Activated CD4-positive, alpha-beta T cell treated with anti-CD3 and anti-CD28 coated beads, Interleukin-2, amount 10 ng/mL, durations not matched to agents 7 days and 5 days (primary cell): ENCODE measurements around the gene CLIC6. TPM values are rescaled to one million over a fixed set of nuclear protein-coding genes. Genes with fewer than 3 reads are reported as not detected.
A peak's percentile ranks its signal among the peaks of the same experiment; 100 is the strongest.

Experiments used
- CTCF ChIA-PET: fragments of 350-600 bp; sonication (Branson Sonifier 250); formaldehyde crosslinking; loops from one replicate; lab custom pipeline; 2021; ENCODE audit warnings: antibody characterized with exemption; lab: Charles Lee
- POLR2A ChIA-PET: fragments of 350-600 bp; sonication (Branson Sonifier 250); formaldehyde crosslinking; loops from one replicate; lab custom pipeline; 2021; ENCODE audit warnings: antibody characterized with exemption; lab: Charles Lee
- DNase-seq: peaks from one replicate; pipeline ENCODE4 v3.0.0-alpha.2; 2020
- H3K27ac Mint-ChIP-seq: one replicate; pipeline ENCODE4 v1.8.0; 2021; ENCODE audit warnings: mild to moderate bottlenecking, moderate library complexity, mixed read lengths
- H3K27me3 Mint-ChIP-seq: one replicate; pipeline ENCODE4 v1.8.0; 2021; ENCODE audit warnings: mixed read lengths
- H3K36me3 Mint-ChIP-seq: one replicate; pipeline ENCODE4 v1.8.0; 2021; ENCODE audit warnings: low read depth, mixed read lengths
- H3K4me1 Mint-ChIP-seq: one replicate; pipeline ENCODE4 v1.8.0; 2021; ENCODE audit warnings: mixed read lengths
- H3K4me3 Mint-ChIP-seq: one replicate; pipeline ENCODE4 v1.8.0; 2021; ENCODE audit warnings: mild to moderate bottlenecking, moderate library complexity, mixed read lengths
- H3K9me3 Mint-ChIP-seq: one replicate; pipeline ENCODE4 v1.8.0; 2021; ENCODE audit warnings: mixed read lengths
- total RNA-seq, 2 experiments: library from RNA; stranded (reverse); gene quantifications; one replicate each; pipeline ENCODE4 v1.2.3, GENCODE V29; 2021

CLIC6 gene
- total RNA-seq, 2 experiments from 2014 or later = not detected

DNA sequence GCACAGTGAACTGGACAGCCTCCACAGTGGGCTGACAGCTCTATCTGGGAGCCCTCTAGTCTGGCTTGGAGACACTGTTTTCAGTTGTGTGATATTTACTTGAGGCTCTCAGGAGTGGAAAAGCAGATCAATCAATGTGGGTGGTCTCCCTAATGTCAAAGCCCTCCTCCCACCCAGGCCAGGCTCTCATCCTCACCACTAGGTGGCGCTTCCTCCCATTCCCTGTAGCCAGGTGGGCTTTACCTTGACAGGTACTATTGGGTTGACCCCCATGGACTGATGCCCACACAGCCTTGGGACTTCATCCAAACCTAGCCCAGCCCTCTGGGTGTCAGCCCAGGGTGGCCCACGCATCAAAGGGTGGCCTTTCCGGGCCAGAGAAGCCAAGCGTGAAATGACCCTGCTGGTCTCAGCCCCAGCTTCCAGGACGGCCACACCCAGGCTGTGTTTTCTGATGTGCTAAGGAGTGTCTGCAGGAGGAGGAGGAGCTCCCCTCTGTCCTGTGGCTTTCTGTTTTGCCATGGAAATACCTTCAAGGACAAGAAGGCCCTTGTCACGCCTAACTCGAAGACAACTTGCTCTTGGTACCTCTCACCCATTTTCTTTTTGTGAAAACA, 54.0 kb downstream of the CLIC6 start:
- ChIA-PET POLR2A (no interaction called here), CTCF (interaction anchor here (1.4 to 1.6 kb wide), 3 partner anchors 11 to 16 kb away, joined by 3 to 7 read pairs (median 4); no protein-coding TSS in a partner anchor)
- Mint-ChIP-seq H3K27me3 (peaks cover 8% of the 10 kb centered on the region), H3K4me1 (peaks cover 11% of the 10 kb centered on the region), H3K9me3 (no peaks in the 10 kb centered on the region), H3K36me3 (no peaks in the 10 kb centered on the region), H3K4me3 (no peak overlapping the region), H3K27ac (no peak overlapping the region)
- DNase-seq = peak; percentile 25

DNA sequence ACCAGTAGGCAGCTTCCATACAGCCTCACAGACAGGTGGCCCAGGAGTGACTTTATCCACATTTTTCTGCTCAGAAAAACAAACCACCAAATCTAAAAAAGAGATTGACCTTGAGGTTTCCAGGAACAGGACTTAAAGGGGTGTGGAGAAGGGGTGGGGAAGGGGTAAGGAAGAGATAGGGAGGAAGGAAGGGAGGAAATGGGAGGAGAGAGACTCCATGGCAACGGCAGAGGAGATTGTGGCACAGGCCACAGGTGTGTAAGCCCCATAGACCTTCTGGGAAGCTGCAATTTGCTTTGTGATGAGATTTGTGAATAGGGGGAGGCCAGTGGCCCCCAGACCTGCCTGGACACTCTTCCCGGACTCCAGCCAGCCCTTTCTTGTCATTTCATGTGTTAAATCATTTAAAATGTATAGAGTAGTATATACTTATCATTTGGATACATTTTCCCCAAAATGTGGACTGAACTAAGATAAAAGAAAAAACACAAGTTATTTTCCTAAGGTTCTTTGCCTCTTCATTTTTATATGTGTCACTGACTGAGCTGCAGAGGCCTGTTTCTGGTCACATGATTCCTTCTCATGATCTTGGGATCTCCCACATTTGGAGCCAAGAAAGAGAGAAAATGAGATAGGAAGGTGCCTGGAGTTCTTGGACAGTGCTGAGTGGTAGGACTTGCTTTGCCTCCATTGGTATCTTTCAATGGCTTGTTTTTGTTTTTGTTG, 55.5 kb downstream of the CLIC6 start:
- Mint-ChIP-seq H3K27ac (no peak overlapping the region), H3K36me3 (no peaks in the 10 kb centered on the region), H3K4me1 (peaks cover 10% of the 10 kb centered on the region), H3K4me3 (no peak overlapping the region), H3K9me3 (no peaks in the 10 kb centered on the region), H3K27me3 (peaks cover 8% of the 10 kb centered on the region)
- ChIA-PET POLR2A (no interaction called here), CTCF (interaction anchor here (1.4 to 1.5 kb wide), 2 partner anchors 15 to 17 kb away, joined by 3 read pairs; no protein-coding TSS in a partner anchor)
- DNase-seq = no peak

DNA sequence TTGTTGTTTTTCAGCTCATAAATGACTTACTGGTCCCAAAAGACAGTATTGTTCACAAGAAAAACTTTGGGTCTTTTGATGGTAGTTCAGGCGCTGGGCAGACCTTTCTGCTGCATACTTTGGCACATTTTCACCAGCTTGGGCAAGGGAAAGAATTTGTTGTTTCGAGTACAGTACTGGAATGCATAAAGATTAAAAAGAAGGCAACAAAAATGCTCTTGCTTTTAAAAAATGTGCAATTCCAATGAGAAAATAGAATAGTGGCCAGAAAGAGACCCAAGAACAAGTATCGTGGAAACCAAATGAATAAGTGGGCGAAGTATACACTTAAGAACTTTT, 56.0 kb downstream of the CLIC6 start:
- Mint-ChIP-seq H3K4me1 (peaks cover 10% of the 10 kb centered on the region), H3K27ac (no peak overlapping the region), H3K36me3 (no peaks in the 10 kb centered on the region), H3K4me3 (no peak overlapping the region), H3K27me3 (peaks cover 8% of the 10 kb centered on the region), H3K9me3 (no peaks in the 10 kb centered on the region)
- ChIA-PET CTCF (interaction anchor here (1.5 kb wide), 1 partner anchor 16 kb away, joined by 3 read pairs; no protein-coding TSS in a partner anchor), POLR2A (no interaction called here)
- no peak for DNase-seq

DNA sequence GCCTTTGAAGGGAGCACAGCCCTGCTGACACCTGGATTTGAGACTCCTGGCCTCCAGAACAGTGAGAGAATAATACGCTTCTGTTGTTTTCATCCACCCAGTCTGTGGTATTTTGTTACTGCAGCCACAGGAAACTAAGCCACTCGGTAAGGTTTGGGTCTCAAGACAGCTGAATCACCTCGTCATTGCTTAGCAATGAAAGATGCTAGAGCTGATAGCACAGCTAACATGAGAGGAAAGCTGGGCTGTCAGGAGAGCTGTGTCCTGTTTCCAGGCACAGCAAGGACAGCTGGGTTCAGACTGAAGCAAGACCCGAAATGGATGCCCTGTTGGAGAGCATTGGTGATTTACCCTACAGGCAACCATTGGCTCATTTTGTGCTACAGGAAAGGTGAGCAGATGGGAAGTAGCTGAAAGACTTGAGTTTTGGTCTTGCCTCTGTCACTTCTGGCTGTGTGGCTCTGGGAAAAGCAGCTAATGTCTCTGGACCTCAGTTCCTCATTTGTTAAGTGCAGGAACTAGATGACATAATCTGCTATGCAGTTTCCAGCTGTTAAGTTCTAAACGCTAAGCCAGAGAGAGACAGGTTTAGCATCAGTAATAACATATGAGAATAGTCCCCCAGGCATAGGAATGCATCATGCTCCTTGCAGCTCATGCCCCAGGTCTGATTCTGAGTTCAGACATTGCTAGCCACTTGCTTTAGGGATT, 58.0 kb downstream of the CLIC6 start:
- CTCF ChIA-PET = interaction anchor here (0.6 to 1.2 kb wide), 7 partner anchors 9 to 1407 kb away, joined by 3 to 6 read pairs (median 3); no protein-coding TSS in a partner anchor
- DNase-seq = peak; percentile 8

DNA sequence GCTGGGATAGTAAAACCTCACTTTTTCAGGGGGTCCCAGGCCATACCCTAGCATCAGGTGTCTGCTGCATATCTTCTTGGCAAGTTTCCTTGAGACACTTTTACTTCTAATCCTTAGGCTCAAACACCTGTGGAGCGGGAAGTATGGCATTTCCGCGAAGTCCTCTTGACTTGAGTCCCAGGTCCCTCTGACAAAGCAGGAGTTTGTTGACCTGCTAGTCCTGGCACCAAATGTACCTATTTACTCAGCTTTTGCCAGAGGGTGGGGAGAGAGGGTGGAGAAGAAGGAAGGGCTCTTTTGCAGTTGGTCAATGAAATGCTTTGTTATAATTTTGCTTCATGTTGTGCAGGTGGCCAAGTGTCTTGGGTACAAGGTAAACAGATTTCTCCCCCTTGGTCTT, 59.7 kb downstream of the CLIC6 start:
- ChIA-PET POLR2A (no interaction called here), CTCF (no interaction called here)
- Mint-ChIP-seq H3K36me3 (no peaks in the 10 kb centered on the region), H3K27me3 (peaks cover 8% of the 10 kb centered on the region), H3K4me1 (peaks cover 10% of the 10 kb centered on the region), H3K4me3 (no peak overlapping the region), H3K9me3 (peaks cover 6% of the 10 kb centered on the region), H3K27ac (no peak overlapping the region)
- DNase-seq = no peak

More for the DNA sequence above, 58.0 kb downstream of the CLIC6 start:
- Mint-ChIP-seq H3K36me3 (no peaks in the 10 kb centered on the region), H3K27me3 (peaks cover 8% of the 10 kb centered on the region), H3K4me1 (peaks cover 10% of the 10 kb centered on the region), H3K27ac (no peak overlapping the region), H3K4me3 (no peak overlapping the region), H3K9me3 (peaks cover 2% of the 10 kb centered on the region)
- POLR2A ChIA-PET = no interaction called here

DNA sequence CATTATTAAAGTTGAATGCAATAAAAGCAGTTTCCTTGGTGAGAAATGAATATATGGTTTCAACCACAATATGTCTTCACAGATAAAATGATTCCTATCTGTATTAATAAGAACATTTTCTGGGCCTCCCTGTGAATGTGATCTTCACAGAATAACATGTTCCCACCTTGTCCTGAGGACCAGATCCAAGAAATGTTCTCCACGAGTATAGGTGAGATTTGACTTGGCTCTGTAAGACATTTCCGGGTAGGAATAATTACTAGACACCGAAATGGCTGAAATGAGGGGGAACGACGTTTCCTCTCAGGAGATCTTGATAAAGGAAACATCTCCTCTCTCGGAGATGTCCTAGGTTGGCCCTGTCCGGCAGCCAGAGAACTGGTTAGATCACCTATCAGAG, 61.4 kb downstream of the CLIC6 start:
- ChIA-PET POLR2A (no interaction called here), CTCF (no interaction called here)
- Mint-ChIP-seq H3K9me3 (peaks cover 6% of the 10 kb centered on the region), H3K36me3 (no peaks in the 10 kb centered on the region), H3K4me3 (no peak overlapping the region), H3K4me1 (peaks cover 10% of the 10 kb centered on the region), H3K27me3 (peaks cover 7% of the 10 kb centered on the region), H3K27ac (no peak overlapping the region)
- no peak for DNase-seq

DNA sequence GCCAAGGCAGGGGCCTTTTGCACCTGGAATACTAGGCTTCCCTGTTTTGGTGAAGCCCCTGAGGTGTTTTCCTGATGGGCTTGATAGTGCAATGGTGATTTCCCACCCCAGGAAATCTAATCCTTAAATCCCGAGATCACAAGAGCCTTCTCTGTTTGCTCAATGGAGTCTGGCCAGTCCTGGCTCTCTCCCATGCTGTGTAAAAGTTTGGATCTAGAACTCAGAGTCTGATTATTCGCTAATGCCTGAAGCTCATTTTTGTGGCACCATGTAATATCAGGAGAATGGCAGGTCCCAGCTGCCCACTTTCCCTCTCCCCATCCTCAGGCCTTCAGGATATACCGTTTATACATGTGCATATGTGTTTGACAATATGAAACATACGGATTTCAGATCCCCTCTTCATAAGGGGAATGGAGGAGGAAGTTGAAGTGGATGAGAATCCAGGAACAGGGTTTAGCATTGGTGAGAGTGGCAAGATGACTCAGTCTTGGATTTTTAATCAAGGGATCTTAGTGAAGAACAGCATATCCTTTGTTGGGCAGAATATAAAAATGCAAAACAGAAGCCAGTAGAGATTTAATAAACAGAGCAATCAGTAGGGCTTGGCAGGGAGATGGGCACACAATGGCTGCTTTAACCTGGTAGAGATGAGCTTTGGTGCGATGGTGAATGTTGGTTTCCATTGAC, 62.1 kb downstream of the CLIC6 start:
- H3K27me3 Mint-ChIP-seq = peaks cover 7% of the 10 kb centered on the region
- CTCF ChIA-PET = no interaction called here
- no peak overlapping the region for H3K4me3 Mint-ChIP-seq
- peaks cover 6% of the 10 kb centered on the region for H3K9me3 Mint-ChIP-seq
- POLR2A ChIA-PET = no interaction called here
- H3K27ac Mint-ChIP-seq = no peak overlapping the region
- DNase-seq = no peak
- H3K4me1 Mint-ChIP-seq = peaks cover 9% of the 10 kb centered on the region
- no peaks in the 10 kb centered on the region for H3K36me3 Mint-ChIP-seq

DNA sequence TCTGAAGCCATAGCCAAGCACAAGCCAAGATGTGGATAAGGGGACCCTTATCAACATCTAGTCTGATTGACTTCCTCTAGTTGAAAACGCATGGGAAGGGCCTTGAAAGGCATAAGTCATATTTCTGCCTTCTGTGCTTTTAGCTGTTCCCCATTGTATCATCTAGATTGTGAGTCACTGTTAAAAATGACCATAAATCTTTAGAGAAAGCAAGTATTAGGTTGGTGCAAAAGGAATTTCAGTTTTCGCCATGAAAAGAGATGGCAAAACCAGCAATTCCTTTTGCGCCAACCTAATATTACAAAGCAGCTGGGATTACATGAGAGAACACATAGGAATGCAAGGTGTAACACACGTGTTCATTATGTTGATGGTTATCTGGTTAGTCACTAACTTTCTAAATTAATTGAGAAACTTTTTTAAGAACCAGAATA, 63.6 kb downstream of the CLIC6 start:
- no peaks in the 10 kb centered on the region for H3K4me1 Mint-ChIP-seq
- H3K36me3 Mint-ChIP-seq = no peaks in the 10 kb centered on the region
- CTCF ChIA-PET = interaction anchor here (1.8 kb wide), 1 partner anchor 13 kb away, joined by 5 read pairs; no protein-coding TSS in a partner anchor
- peaks cover 9% of the 10 kb centered on the region for H3K27me3 Mint-ChIP-seq
- no peak for DNase-seq
- no peak overlapping the region for H3K27ac Mint-ChIP-seq
- no peak overlapping the region for H3K4me3 Mint-ChIP-seq
- peaks cover 6% of the 10 kb centered on the region for H3K9me3 Mint-ChIP-seq
- POLR2A ChIA-PET = no interaction called here

DNA sequence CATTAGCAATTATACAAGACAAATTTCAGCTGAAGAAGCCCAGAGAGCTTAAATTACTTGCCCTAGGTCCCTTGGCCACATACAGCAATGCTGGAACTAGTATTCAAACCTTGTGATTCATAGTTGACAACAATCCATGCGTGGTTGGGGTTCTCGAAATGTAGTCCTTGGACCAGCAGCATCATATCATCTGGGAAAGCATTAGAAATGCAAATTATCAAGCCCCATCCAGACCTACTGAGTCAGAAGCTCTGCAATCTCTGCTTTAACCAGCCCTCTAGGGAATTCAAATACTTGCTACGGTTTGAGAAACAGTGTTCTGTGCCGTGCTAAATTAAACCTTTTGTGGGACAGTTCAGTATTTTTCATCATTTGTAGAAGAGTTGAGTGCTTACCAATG, 65.1 kb downstream of the CLIC6 start:
- CTCF ChIA-PET = no interaction called here
- H3K27ac Mint-ChIP-seq = no peak overlapping the region
- H3K4me3 Mint-ChIP-seq = no peak overlapping the region
- peaks cover 13% of the 10 kb centered on the region for H3K27me3 Mint-ChIP-seq
- POLR2A ChIA-PET = no interaction called here
- H3K36me3 Mint-ChIP-seq = no peaks in the 10 kb centered on the region
- no peak for DNase-seq
- no peaks in the 10 kb centered on the region for H3K4me1 Mint-ChIP-seq
- peaks cover 6% of the 10 kb centered on the region for H3K9me3 Mint-ChIP-seq

DNA sequence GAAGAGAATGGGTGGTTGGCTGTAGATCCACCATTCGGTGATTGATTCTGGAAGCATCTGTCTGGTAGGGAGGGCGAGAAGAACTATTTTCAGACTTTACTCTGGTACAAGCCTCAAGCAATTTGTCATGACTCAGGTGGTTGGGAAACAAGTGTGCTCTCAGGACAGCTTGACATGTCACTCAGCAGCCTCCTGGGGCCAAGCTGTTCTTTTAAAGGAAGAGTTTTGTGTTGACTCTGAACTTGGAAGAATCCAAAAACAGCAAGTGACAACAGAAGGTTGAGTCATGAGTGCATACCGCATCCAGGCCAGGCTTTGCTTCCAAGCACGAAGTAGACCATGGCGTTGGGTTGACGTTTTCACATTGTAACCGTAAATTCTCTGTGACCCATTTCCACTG, 65.9 kb downstream of the CLIC6 start:
- Mint-ChIP-seq H3K4me1 (no peaks in the 10 kb centered on the region), H3K9me3 (peaks cover 6% of the 10 kb centered on the region), H3K27ac (no peak overlapping the region), H3K4me3 (no peak overlapping the region), H3K27me3 (peaks cover 13% of the 10 kb centered on the region), H3K36me3 (no peaks in the 10 kb centered on the region)
- ChIA-PET CTCF (interaction anchor here (0.7 kb wide), 1 partner anchor 11 kb away, joined by 3 read pairs; no protein-coding TSS in a partner anchor), POLR2A (no interaction called here)
- DNase-seq = no peak

DNA sequence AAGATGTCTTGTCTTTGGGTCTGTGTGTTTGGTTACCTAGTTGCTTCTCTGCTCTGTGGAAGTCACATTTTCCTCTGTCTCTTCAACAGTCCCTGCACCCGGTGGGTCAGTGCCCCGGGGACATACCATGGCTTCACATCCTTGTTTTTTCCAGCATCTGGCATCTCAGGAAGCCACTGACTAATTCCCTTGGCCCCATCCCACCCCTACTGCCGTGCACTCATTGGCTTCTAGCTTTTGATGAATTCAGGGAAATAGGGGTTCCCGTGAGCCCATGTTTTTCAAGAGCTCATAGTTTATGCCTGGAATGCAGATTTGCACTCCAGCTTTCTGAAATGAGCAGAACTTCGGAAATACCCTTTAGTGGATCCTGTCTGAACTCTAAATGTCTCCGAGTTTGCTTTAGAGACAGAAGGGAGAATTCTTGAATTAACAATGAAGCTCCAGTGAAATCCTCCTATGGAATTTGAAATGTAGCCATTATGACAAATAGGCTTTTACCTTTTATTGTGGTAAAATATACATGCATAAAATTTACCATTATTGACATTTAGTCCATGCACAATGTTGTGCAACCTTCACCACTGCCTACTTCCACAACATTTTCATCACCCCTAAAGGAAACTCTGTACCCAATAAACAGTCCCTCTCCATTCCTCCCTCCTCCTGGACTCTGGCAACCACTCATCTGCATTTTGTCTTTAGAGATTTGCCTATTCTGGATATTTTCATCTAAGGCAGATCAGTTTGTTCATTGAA, 67.5 kb downstream of the CLIC6 start:
- POLR2A ChIA-PET = no interaction called here

DNA sequence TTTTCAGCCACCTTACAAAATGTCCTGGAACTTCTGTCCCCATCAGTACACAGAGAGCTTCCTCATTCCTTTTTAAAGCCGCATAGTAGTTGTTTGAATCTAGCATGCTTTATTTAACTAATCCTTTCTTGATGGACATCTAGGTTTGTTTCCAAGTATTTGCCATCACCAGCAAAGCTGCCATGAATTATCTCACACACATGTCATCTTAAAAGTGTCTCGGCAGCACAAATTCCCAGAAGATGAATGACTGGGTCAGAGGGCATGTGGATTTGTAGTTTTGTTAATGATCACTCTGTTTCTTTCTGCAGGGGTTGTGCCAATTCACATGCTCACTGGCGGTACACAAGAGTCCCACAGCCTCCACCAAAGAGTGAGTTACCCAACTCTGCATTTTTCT, 68.3 kb downstream of the CLIC6 start:
- Mint-ChIP-seq H3K4me3 (no peak overlapping the region), H3K27ac (no peak overlapping the region), H3K27me3 (peaks cover 16% of the 10 kb centered on the region), H3K36me3 (no peaks in the 10 kb centered on the region), H3K4me1 (no peaks in the 10 kb centered on the region), H3K9me3 (peaks cover under 1% of the 10 kb centered on the region)
- CTCF ChIA-PET = interaction anchor here (0.8 kb wide), 1 partner anchor 8 kb away, joined by 6 read pairs; no protein-coding TSS in a partner anchor
- DNase-seq = no peak
- POLR2A ChIA-PET = no interaction called here

More for the DNA sequence above, 67.5 kb downstream of the CLIC6 start:
- Mint-ChIP-seq H3K4me3 (no peak overlapping the region), H3K4me1 (no peaks in the 10 kb centered on the region), H3K36me3 (no peaks in the 10 kb centered on the region), H3K9me3 (peaks cover 6% of the 10 kb centered on the region), H3K27ac (no peak overlapping the region), H3K27me3 (peaks cover 16% of the 10 kb centered on the region)
- CTCF ChIA-PET = no interaction called here
- DNase-seq = no peak
